Activated CD4-positive, alpha-beta T cell treated with anti-CD3 and anti-CD28 coated beads for 4 hours (primary cell): ENCODE results near the gene OR11H6.
"Not testable (repeated sequence)": the region's sequence is repeated elsewhere in the genome, so short reads cannot be mapped to it uniquely, and the experiment has no call there.

ENCODE experiments used
- DNase-seq, 2 donors: peaks; one replicate each; pipeline ENCODE4 v3.0.0-alpha.2; 2020

The OR11H6 gene

DNA sequence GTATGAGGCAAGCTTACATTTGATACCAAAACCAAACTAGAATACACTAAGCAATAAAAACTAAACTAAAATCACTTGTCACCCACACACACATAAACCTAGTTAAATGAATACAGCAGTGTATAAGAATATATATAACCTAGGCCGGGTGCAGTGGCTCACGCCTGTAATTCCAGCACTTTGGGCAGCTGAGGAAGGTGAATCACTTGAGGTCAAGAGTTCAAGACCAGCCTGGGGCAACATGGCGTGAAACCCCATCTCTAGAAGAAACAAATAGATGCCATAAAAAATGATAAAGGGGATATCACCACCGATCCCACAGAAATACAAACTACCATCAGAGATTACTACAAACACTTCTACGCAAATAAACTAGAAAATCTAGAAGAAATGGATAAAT lies 40.9 kb downstream of the OR11H6 start:
- DNase-seq: not testable (repeated sequence)

DNA sequence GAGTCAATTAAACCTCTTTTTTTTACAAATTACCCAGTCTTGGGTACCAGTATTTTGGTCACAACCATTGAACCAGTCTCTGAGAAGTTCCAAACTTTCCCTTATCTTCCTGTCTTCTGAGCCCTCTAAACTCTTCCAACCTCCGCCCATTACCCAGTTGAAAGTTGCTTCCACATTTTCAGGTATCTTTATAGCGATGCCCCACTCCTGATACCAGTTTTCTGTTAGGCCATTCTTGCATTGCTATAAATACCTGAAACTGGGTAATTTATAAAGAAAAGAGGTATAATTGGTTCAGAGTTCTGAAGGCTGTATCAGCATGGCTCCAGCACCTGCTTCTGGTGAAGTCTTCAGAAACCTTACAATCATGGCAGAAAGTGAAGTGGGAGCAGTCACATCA lies 50.6 kb downstream of the OR11H6 start:
- no peak for DNase-seq
